ENCODE results near the gene EPB41L1. TPM values are rescaled to one million over a fixed set of nuclear protein-coding genes. Genes with fewer than 3 reads are reported as not detected.

The EPB41L1 gene
- total RNA-seq, 1 donor from 2014 or later, result 2.1 TPM

DNA sequence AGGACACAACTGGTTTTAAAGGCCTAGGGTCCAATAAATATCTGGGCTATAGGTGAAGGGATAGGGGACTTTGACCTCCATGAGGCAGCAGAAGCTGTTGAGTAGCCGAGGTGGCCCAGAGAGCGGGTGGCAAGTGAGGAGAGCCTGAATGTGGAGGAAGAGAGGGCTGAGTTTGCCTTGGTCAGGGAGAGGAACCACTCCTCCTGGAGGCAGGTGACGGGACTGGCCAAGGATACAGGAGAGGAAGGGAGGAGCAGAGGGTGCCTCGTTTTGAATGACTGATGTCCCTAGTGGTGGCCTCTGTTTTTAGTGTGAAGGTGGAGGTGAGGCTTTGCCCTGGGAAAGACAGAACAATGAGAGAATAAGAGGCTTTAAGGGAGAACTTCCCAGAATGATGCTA is 62.7 kb downstream of the EPB41L1 start:
- FAIRE-seq (no peak), DNase-seq (ENCODE audit: low read depth) (no peak)
- Histone ChIP-seq H3K4me3 (ENCODE audit: low read depth, low read length) (no peak overlapping the region), H3K36me3 (ENCODE audit: control insufficient read depth, insufficient read depth, low read length) (no peaks in the 10 kb centered on the region), H3K27me3 (ENCODE audit: control insufficient read depth, insufficient read depth, low read length) (no peaks in the 10 kb centered on the region)
- TF ChIP-seq, protein P1, sequence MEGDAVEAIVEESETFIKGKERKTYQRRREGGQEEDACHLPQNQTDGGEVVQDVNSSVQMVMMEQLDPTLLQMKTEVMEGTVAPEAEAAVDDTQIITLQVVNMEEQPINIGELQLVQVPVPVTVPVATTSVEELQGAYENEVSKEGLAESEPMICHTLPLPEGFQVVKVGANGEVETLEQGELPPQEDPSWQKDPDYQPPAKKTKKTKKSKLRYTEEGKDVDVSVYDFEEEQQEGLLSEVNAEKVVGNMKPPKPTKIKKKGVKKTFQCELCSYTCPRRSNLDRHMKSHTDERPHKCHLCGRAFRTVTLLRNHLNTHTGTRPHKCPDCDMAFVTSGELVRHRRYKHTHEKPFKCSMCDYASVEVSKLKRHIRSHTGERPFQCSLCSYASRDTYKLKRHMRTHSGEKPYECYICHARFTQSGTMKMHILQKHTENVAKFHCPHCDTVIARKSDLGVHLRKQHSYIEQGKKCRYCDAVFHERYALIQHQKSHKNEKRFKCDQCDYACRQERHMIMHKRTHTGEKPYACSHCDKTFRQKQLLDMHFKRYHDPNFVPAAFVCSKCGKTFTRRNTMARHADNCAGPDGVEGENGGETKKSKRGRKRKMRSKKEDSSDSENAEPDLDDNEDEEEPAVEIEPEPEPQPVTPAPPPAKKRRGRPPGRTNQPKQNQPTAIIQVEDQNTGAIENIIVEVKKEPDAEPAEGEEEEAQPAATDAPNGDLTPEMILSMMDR (IDR thresholded peaks at IDR 0.05; ENCODE audit: insufficient read depth, low read length, severe bottlenecking), result peak; percentile 30

DNA sequence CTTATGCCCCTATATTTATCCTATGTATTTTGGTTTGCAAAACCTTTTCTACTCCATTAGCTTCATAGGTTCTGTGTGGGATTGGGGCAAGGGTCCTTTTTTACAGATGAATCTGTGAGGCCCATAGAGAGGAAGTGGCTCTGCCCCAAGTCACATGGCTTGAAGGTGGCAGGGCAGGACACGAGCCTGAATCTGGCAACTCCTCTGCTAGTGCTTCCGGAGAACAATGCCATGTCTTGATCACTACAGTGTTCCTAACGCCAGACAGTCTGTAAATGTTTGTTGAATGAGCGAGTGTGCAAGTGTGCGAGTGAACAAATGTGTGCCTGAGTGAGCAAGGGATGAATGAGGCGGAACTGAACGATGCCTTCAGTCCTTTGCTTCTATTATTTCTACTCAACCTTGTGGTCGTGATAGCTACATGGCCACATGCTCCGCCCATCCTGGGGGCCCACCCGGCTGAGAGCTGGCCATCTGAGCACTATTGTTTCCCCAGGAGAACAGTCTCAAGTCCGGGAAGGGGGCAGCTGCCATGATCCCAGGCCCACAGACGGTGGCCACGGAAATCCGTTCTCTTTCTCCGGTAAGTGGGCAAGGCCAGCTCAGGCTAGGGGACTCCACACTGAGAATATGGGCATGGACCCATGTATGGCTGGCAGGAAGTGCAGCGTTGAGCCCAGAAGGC is 64.0 kb downstream of the EPB41L1 start:
- FAIRE-seq, result no peak

DNA sequence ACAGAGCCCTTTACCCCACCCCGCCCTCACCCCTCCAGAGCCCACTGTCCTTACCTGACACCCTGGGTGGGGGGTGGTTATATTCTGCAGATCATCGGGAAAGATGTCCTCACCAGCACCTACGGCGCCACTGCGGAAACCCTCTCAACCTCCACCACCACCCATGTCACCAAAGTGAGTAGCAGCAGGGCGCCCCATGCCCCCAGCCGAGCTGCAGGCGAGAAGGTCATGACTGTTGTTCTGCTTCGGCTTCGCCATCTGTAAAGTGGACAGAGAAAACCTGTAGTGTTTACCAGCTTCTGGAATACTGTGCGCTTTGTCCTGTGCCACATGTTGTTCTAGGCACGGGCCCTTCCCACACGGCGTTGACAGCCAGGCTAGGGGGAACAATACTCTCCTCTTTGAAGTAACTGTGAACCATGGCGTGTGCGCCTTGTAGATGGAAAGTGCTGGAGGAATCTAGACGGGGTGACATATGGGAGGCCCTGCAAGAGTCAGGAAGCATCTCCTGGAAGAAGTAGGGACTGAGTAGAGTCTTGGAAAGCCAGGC is 65.2 kb downstream of the EPB41L1 start:
- FAIRE-seq, result no peak
- Histone ChIP-seq H3K4me3 (ENCODE audit: low read depth, low read length) (no peak overlapping the region), H3K27me3 (ENCODE audit: control insufficient read depth, insufficient read depth, low read length) (no peaks in the 10 kb centered on the region), H3K36me3 (ENCODE audit: control insufficient read depth, insufficient read depth, low read length) (no peaks in the 10 kb centered on the region)
- DNase-seq (ENCODE audit: low read depth), result no peak
- TF ChIP-seq, protein P1 (IDR thresholded peaks at IDR 0.05; ENCODE audit: insufficient read depth, low read length, severe bottlenecking), result no peak

More for the DNA sequence above, 64.0 kb downstream of the EPB41L1 start:
- no peak for DNase-seq (ENCODE audit: low read depth)
- Histone ChIP-seq H3K27me3 (ENCODE audit: control insufficient read depth, insufficient read depth, low read length) (no peaks in the 10 kb centered on the region), H3K4me3 (ENCODE audit: low read depth, low read length) (no peak overlapping the region), H3K36me3 (ENCODE audit: control insufficient read depth, insufficient read depth, low read length) (no peaks in the 10 kb centered on the region)
- TF ChIP-seq, protein P1 (IDR thresholded peaks at IDR 0.05; ENCODE audit: insufficient read depth, low read length, severe bottlenecking), result no peak

DNA sequence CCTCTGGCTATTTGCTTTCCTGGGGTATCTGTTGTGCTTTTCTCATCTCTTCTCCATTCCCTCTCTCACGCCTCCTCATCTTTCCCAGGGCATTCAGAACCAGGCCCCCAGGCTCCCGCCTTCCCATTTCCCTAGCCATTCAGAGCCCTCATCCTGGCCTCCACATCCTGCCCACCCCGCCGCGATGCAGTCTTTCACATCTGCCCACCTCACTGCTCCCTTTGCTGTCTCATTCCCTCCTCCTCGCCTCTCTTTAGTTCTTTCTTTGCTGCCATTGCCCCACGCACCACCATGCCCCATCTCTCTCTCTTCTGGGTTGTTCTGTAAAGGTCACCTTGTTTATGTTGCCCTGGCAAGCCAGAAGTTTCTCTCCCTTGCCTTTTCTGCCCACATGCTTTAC is 71.1 kb downstream of the EPB41L1 start:
- no peak for FAIRE-seq
- Histone ChIP-seq H3K36me3 (ENCODE audit: control insufficient read depth, insufficient read depth, low read length) (no peaks in the 10 kb centered on the region), H3K4me3 (ENCODE audit: low read depth, low read length) (no peak overlapping the region), H3K27me3 (ENCODE audit: control insufficient read depth, insufficient read depth, low read length) (no peaks in the 10 kb centered on the region)
- DNase-seq (ENCODE audit: low read depth), result no peak
- TF ChIP-seq, protein P1 (IDR thresholded peaks at IDR 0.05; ENCODE audit: insufficient read depth, low read length, severe bottlenecking), result no peak

DNA sequence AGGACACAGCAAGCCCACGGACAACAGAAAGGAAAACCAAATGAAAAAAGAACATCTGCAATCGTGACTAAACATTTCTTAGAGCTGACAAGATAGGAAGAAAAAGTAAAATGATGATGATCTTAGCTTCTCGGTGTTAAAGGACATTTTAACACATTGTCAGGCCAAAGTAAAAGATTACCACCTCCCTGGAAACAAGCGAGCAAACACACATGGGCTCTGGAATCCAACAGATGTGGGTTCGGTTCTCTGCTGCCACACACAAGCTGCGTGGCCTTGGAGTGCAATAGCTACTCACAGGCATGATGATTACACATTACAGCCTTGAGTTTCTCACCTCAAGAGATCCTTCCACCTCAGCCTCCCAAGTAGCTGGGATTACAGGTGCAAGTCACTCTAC is 74.2 kb downstream of the EPB41L1 start:
- TF ChIP-seq, protein P1 (IDR thresholded peaks at IDR 0.05; ENCODE audit: insufficient read depth, low read length, severe bottlenecking), result no peak
- no peak for DNase-seq (ENCODE audit: low read depth)
- no peaks in the 10 kb centered on the region for H3K36me3 ChIP-seq (ENCODE audit: control insufficient read depth, insufficient read depth, low read length)
- H3K27me3 ChIP-seq (ENCODE audit: control insufficient read depth, insufficient read depth, low read length), result no peaks in the 10 kb centered on the region
- no peak for FAIRE-seq
- H3K4me3 ChIP-seq (ENCODE audit: low read depth, low read length), result no peak overlapping the region
